NCI-H345 treated with DMSO at 0.1 percent for 48 hours (cell line): Measurements from ENCODE around the gene PRR14.
A peak's percentile ranks its signal among the peaks of the same experiment; 100 is the strongest.
"Not testable (repeated sequence)": the region's sequence is repeated elsewhere in the genome, so short reads cannot be mapped to it uniquely, and the experiment has no call there.

ENCODE experiments used
- DNase-seq: peaks from one replicate; lab custom pipeline; 2025; ENCODE audit not compliant: unreplicated experiment; lab: John Stamatoyannopoulos, UW

Gene PRR14

GRCh38 chr16:30688701-30689100 is 37.9 kb downstream of the PRR14 start:
- DNase-seq = no peak

GRCh38 chr16:30691907-30692306 is 41.1 kb downstream of the PRR14 start:
- no peak for DNase-seq

DNA sequence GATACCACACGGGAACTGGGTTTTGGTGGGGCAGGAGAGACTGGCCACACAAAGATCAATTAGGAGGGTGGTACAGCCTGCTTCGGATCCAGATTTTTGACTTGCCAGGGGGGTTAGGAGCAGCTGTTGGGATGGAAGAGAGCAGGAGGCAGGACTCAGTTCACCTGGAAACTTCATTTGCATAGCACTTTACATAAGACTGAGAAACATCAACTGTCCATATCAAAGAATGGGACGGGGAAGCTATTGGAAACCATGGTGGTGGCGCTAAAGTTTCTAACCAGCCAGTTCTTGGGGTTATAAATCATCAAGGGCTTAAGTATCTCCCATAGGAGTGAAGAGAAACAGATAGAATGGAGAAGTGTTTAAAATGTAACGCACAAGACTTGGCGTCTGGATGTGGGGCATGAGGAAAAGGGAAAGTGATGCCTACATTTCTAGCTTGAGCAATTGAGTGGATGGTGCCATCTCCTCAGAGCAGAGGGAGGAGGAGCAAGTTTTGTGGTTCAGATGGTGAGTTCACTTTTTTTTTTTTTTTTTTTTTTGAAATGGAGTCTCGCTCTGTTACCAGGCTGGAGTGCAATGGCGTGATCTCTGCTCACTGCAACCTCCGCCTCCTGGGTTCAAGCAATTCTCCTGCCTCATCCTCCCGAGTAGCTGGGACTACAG is 41.8 kb downstream of the PRR14 start:
- DNase-seq = no peak

GRCh38 chr16:30694926-30695693 is 44.4 kb downstream of the PRR14 start:
- DNase-seq = no peak

DNA sequence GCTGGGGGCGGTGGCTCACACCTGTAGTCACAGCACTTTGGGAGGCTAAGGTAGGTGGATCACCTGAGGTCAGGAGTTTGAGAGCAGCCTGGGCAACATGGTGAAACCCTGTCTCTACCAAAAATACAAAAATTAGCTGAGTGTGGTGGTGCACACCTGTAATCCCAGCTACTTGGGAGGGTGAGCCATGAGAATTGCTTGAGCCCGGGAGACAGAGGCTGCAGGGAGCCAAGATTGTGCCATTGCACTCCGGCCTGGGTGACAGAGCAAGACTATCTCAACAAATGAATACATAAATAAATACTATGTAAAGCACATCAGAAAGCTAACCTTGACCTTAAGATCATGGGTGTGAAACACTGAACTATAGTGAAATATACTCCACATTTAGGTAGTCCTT is 45.9 kb downstream of the PRR14 start:
- not testable (repeated sequence) for DNase-seq

DNA sequence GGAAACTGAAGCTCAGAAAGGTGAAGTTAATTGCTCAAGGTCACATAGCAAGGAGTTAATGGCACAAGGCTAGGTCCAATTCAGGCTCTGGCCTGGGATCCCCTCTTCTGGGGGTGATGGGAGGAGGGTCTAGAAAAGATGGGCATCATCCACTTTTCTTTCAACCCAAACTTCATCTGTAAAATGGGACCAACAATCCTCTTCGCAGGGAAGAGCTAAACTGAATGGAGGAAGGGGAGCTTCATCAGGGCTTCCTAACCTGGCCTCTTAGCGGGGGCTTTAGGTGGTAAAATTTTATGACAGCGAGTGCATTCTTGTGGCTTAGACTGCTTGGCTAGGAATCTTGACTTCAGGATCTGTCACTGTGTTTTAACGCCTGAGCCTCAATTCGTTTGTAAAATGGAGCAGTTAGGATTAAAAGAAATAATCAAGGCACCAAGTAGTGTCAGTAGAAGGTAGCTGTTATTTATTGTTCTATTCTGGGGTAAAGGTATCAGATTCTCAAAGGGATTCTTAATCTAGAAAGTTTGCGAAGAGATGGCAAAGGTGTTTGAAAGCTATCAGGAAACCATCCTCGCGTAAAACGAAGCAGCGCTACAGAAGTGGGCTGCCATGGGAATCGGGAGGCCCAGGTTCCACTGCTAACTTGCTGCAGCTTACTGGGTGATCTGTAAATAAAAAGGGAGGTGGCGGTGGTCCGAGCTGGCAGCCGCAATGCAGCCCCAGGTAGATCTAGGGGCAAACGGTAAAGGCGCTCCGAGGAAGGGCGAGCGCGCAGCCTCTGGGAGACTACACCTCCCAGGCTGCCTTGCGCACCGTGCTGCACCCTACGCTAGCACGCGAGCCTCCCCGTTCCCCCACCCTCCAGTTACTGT is 46.7 kb downstream of the PRR14 start:
- no peak for DNase-seq

- peak; percentile 95 for DNase-seq
These were observed 47.5 kb downstream of the PRR14 start for GRCh38 chr16:30698139-30698815.

- peak; percentile 82 for DNase-seq
These were observed 48.3 kb downstream of the PRR14 start, which contains the start of gene SRCAP for GRCh38 chr16:30698816-30699614. SRCAP (plus strand) TSS chr16:30699171; CDS start chr16:30700825, 1,654 bp downstream.

DNA sequence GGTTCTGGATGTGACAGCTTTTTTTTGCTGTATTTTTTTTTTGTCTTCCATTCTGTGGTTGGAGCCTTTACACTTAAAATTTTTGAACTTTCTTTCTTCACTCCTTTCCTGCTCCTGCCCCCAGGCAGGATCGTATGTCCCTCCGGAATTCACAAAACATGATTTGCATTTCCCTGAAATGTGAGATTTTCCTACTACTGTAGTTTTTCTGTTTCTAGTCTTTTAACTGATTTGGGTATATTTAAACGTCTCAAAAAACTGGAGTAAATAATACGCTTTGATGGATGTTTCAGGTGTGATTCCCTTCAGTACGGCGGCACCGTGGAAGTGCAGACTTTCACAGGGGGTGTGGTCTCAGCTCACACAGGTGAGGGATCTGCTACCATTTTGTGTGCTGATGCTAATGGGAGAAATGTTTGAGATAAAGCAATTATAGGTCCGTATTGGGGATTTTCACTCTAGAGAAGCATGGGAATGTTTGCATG is 48.9 kb downstream of the PRR14 start:
- no peak for DNase-seq

DNA sequence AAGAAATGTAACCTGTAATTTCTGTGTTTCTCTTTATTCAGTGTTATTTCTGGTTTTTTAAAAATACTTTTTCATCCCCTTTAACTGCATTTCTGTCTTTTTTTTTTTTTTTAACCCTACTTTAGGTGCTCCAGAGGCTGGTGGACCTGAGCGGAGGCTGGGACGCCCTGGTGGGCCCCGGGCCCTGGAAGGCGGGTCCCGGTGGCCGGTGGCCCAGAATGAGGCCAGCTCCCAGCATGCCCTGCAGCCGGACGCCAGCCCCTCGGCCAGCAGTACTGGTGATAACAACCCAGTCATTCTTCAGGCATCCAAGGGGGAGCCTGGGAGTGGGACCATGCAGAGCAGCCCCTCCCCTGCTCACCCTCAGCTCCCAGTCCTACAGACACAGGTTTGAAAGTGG is 49.7 kb downstream of the PRR14 start:
- DNase-seq = no peak

DNA sequence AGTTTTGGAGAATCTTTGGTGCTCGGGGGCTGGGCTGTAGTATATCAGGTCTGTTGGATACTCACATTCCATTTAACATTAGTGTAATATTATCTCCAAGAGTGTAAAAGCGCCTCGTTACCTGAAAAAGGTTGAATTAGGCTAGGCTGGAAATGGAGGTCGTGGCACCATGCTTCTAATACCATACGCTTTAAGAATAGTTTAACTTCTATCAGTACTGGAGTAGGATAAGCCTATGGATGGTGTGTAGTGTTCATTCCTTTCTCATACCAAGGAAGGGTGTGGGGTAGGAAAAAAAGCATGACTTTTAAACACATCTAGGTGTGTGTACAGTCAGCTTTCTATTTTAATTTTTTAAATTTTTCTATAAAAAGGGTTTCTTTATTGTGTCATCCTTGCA is 50.2 kb downstream of the PRR14 start:
- no peak for DNase-seq

DNA sequence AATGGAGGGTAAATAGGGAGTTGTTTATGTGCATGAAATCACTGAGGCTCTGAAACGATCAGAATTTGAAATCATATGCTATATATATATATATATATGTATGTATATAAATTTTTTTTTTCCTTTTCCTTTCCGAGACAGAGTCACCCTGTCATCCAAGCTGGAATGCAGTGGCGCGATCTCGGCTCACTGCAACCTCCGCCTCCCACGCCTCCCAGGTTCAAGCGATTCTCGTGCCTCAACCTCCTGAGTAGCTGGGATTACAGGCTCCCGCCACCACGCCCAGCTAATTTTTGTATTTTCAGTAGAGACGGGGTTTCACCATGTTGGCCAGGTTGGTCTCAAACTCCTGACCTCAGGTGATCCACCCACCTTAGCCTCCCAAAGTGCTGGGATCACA is 52.3 kb downstream of the PRR14 start:
- DNase-seq = not testable (repeated sequence)

- no peak for DNase-seq
These were observed 53.2 kb downstream of the PRR14 start for GRCh38 chr16:30703971-30704370.
